Heart right ventricle (tissue), 16 donors: ENCODE results near the gene SUCLA2. TPM values are rescaled to one million over a fixed set of nuclear protein-coding genes. Genes with fewer than 3 reads are reported as not detected.
A peak's percentile ranks its signal among the peaks of the same experiment; 100 is the strongest.

Experiments used
- ATAC-seq, 8 donors: fragments of 200-7000 bp; cut with Tn5 transposase; one replicate each; pipeline ENCODE4 v1.9.1; 2020; ENCODE audit warnings: mild to moderate bottlenecking in 8 of 8, moderate library complexity in 8 of 8, moderate number of reproducible peaks in 1 of 8
- DNase-seq, 2 donors: peaks; one replicate each; pipeline ENCODE4 v3.0.0-alpha.2; 2020
- H3K27ac ChIP-seq, 10 donors: fragments of 200-600 bp; sonication (generic) in 2 of 10; one replicate each; pipeline versions ENCODE4 v1.5.0 to v1.8.0; 2020 to 2022; ENCODE audit warnings: mild to moderate bottlenecking in 3 of 10
- H3K27me3 ChIP-seq, 7 donors: fragments of 200-600 bp; one replicate each; pipeline ENCODE4 v1.8.0; 2021 to 2022; ENCODE audit warnings: mild to moderate bottlenecking in 2 of 7
- H3K36me3 ChIP-seq, 9 donors: fragments of 200-600 bp; sonication (generic) in 1 of 9; one replicate each; pipeline versions ENCODE4 v1.5.0 to v1.8.0; 2020 to 2022; ENCODE audit warnings: mild to moderate bottlenecking in 2 of 9
- H3K4me1 ChIP-seq, 9 donors: fragments of 200-600 bp; sonication (generic) in 1 of 9; one replicate each; pipeline versions ENCODE4 v1.5.0 to v1.8.0; 2020 to 2022; ENCODE audit warnings: mild to moderate bottlenecking in 4 of 9
- H3K4me3 ChIP-seq, 10 donors: fragments of 200-600 bp; sonication (generic) in 2 of 10; one replicate each; pipeline versions ENCODE4 v1.5.0 to v1.8.0; 2020 to 2022; ENCODE audit warnings: mild to moderate bottlenecking in 7 of 10, moderate library complexity in 2 of 10
- H3K9me3 ChIP-seq, 11 donors: fragments of 200-600 bp in 10 of 11; sonication (generic) in 2 of 11; one replicate each; pipeline versions ENCODE4 v1.5.0 to v1.8.0; 2013 to 2022; ENCODE audit warnings: mild to moderate bottlenecking in 2 of 11, control low read depth in 1 of 11, moderate library complexity in 1 of 11
- CTCF ChIP-seq, 9 donors: fragments of 200-600 bp; sonication (generic) in 2 of 9; IDR thresholded peaks; one replicate each; pipeline versions ENCODE4 v1.5.0 to v1.8.0; 2021 to 2022; ENCODE audit warnings: antibody characterized with exemption in 9 of 9, mild to moderate bottlenecking in 5 of 9, moderate library complexity in 1 of 9
- WGBS, 2 donors: extraction: QIAGEN DNeasy Blood & Tissue Kit; methylation state at CpG; one replicate each; pipeline ENCODE4 v1.1.7; 2013; ENCODE audit warnings: inconsistent platforms in 1 of 2; 5-methylcytosine and 5-hydroxymethylcytosine counted together
- intact Hi-C, 10 donors: fragments of 100-400 bp; cut with DNase I; formaldehyde crosslinking; loops; one replicate each; pipeline versions ENCODE4 v1.11.1 to v1.14.2; 2022
- polyA plus RNA-seq, 2 donors: library from polyadenylated mRNA; stranded (reverse); fragments of 200-250 nt; gene quantifications; one replicate each; pipeline ENCODE4 v1.2.3, GENCODE V29; 2013
- total RNA-seq, 10 donors: library from RNA; stranded (reverse); fragmentation: NEBNext Ultra II Directional in 3 of 10; extraction: Animal tissue kit (Norgen Biotek cat#: 25700) in 3 of 10; gene quantifications; one replicate each; pipeline versions ENCODE4 v1.2.1 to v1.2.4, GENCODE V29; 2021 to 2023
- donor health status: Arrhythmogenic right ventricular cardiomyopathy.
- donor health status: ischemic (EF 13 %, LVEDD 7.1; RV severe dilation, severe dysfunction).
- donor health status: healthy with polysubstance abuse.
- donor health status: DM: no; HTN: yes; CAD: no.
- donor health status: DM: no; HTN: no; CAD: no.
- donor health status: ischemic (EF 25% LVEDD 6.9; RV normal size, moderate dysfunction).
- donor health status: ischemic (EF 25% LVEDD 5.7; RV mildly dilated, moderate dysfunction).
- donor health status: healthy.
- donor health status: DM: yes; HTN: yes; CAD: no.
- donor health status: Ischemic cardiomyopathy.
- donor health status: ischemic (EF 35%, LVEDD 5.7; RV mildly dilated, moderate dysfunction).
- donor health status: nonischemic (EF 11% LVEDD 7.7; RV severe dilation, severe dysfunction).
- donor health status: DM: yes; HTN: yes; CAD: no.
- donor health status: PGD.
- donor health status: ischemic (EF 29% LVEDD 5.4; RV normal size, mild dysfunction).
- donor health status: nonischemic (EF 23%, LVEDD 6.1; RV moderate dilation, normal function).

Gene SUCLA2
- total and polyA plus RNA-seq, 12 donors, result 21.2 to 172 (median 148) TPM

- peak overlapping the region in 7 of 10 donors; percentile 71 to 95 (median 87) for H3K27ac ChIP-seq
- no peaks in the 10 kb centered on the region for H3K27me3 ChIP-seq
- peak overlapping the region; percentile 58 to 99 (median 90) for H3K4me3 ChIP-seq
- WGBS, 2 donors, result 35 to 45% methylated on average over 5 of the region's 5 CpGs
- no peaks in the 10 kb centered on the region for H3K9me3 ChIP-seq
- peaks cover 0 to 48% (median 24%) of the 10 kb centered on the region in 9 donors for H3K4me1 ChIP-seq
- peaks cover 0 to 28% (median 13%) of the 10 kb centered on the region in 9 donors for H3K36me3 ChIP-seq
- TF ChIP-seq CTCF (IDR thresholded peaks at IDR 0.05), result no peak
- DNase-seq (no peak), ATAC-seq (no peak)
- intact Hi-C loops, result no loop called here
Observed at GRCh38 chr13:47999973-48000372, 1.1 kb downstream of the SUCLA2 start.

- 65 to 68% methylated on average over 2 of the region's 2 CpGs for WGBS, 2 donors
- H3K36me3 ChIP-seq, result peaks cover 0 to 51% (median 14%) of the 10 kb centered on the region in 9 donors
- no peak overlapping the region for H3K4me3 ChIP-seq
- no peak overlapping the region for H3K27ac ChIP-seq
- intact Hi-C loops, result no loop called here
- H3K4me1 ChIP-seq, result peaks cover 0 to 48% (median 24%) of the 10 kb centered on the region in 9 donors
- H3K9me3 ChIP-seq, result no peaks in the 10 kb centered on the region
- DNase-seq (peak in 1 of 2 donors; percentile 15), ATAC-seq (peak in 4 of 8 donors; percentile 26 to 48 (median 39))
- TF ChIP-seq CTCF (IDR thresholded peaks at IDR 0.05), result no peak
- H3K27me3 ChIP-seq, result no peaks in the 10 kb centered on the region
Observed at GRCh38 chr13:47997384-47997783, 3.7 kb downstream of the SUCLA2 start.

GRCh38 chr13:47991859-47992258 lies 9.2 kb downstream of the SUCLA2 start:
- Histone ChIP-seq H3K4me3 (no peak overlapping the region), H3K27ac (no peak overlapping the region), H3K36me3 (peaks cover 0 to 94% (median 18%) of the 10 kb centered on the region in 9 donors), H3K9me3 (no peaks in the 10 kb centered on the region), H3K27me3 (no peaks in the 10 kb centered on the region), H3K4me1 (peaks cover 0 to 12% (median 5%) of the 10 kb centered on the region in 9 donors)
- intact Hi-C loops, result no loop called here
- 93% methylated on average over 4 of the region's 4 CpGs for whole genome bisulfite sequencing, 2 donors
- no peak for TF ChIP-seq CTCF (IDR thresholded peaks at IDR 0.05)
- DNase-seq, result no peak
- no peak for ATAC-seq

DNA sequence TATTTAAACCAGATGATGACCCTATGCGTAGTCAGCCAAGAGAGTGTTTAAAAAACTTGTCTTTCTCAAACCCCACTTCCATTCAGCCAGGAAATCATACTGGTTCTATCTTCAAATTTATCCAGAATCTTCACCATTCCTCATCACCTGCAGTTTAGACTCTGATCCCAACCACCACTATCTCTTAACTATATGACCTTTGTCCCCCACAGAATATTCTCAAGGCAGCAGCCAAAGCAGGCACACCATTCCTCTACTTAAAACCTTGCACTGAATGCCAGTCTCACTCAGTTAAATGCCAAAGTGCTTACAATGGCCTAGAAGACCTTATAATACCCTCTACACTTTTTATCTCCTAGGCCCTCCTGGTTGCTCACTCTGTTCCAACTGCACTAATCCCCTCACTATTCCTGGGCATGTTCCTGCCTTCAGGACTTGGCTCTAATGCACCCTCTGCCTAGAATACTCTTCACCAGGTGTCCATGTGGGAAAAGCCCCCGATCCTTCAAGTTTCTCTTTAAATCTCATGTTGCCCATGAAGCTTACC lies 10.1 kb downstream of the SUCLA2 start:
- peak in 6 of 8 donors; percentile 30 to 88 (median 70) for ATAC-seq
- H3K36me3 ChIP-seq, result peaks cover 0 to 96% (median 18%) of the 10 kb centered on the region in 9 donors

More for the DNA sequence above, 10.1 kb downstream of the SUCLA2 start:
- H3K9me3 ChIP-seq, result no peaks in the 10 kb centered on the region
- no peaks in the 10 kb centered on the region for H3K27me3 ChIP-seq
- WGBS, 2 donors, result 94 to 95% methylated on average over 2 of the region's 2 CpGs
- no peak overlapping the region for H3K4me3 ChIP-seq
- H3K4me1 ChIP-seq, result peaks cover 0 to 12% (median 4%) of the 10 kb centered on the region in 9 donors
- no peak overlapping the region for H3K27ac ChIP-seq
- no peak for TF ChIP-seq CTCF (IDR thresholded peaks at IDR 0.05)
- DNase-seq, result no peak
- intact Hi-C loops, result no loop called here
